Neuronal stem cell (in vitro differentiated cells): ENCODE measurements around the gene MKNK1.

ENCODE experiments used
- DNase-seq: peaks from one replicate; pipeline ENCODE4 v3.0.0-alpha.2; 2013; ENCODE audit warnings: low spot score
- H2AFZ ChIP-seq: one replicate; pipeline ENCODE4 v1.6.1; 2013; ENCODE audit warnings: mild to moderate bottlenecking, low read length, inconsistent platforms
- H2AK5ac ChIP-seq: 2 replicates; pipeline ENCODE4 v1.6.1; 2013; ENCODE audit warnings: low read depth, mild to moderate bottlenecking, inconsistent platforms, low read length, moderate library complexity, mixed read lengths
- H2BK120ac ChIP-seq: 2 replicates; pipeline ENCODE4 v1.6.1; 2013; ENCODE audit warnings: low read depth, mild to moderate bottlenecking, inconsistent platforms, low read length, moderate library complexity, mixed read lengths
- H2BK12ac ChIP-seq: one replicate; pipeline ENCODE4 v1.6.1; 2013; ENCODE audit warnings: low read length, inconsistent platforms
- H2BK15ac ChIP-seq: 2 replicates; pipeline ENCODE4 v1.6.1; 2013; ENCODE audit warnings: mild to moderate bottlenecking, low read length, inconsistent platforms, mixed read lengths
- H2BK5ac ChIP-seq: one replicate; pipeline ENCODE4 v1.6.1; 2013; ENCODE audit warnings: inconsistent platforms, mild to moderate bottlenecking, low read length, moderate library complexity
- H3K14ac ChIP-seq: one replicate; pipeline ENCODE4 v1.6.1; 2013; ENCODE audit warnings: low read length, inconsistent platforms
- H3K18ac ChIP-seq: 2 replicates; pipeline ENCODE4 v1.6.1; 2013; ENCODE audit warnings: low read length, inconsistent platforms
- H3K23ac ChIP-seq: 2 replicates; pipeline ENCODE4 v1.6.1; 2013; ENCODE audit warnings: low read depth, mild to moderate bottlenecking, mixed read lengths, low read length, inconsistent platforms; ENCODE audit not compliant: poor library complexity
- H3K27ac ChIP-seq: replicated peaks from 3 replicates; pipeline ENCODE4 v1.5.1; 2013; ENCODE audit warnings: low read length, inconsistent platforms
- H3K27me3 ChIP-seq, 3 experiments: 2 replicates each; pipeline ENCODE4 v1.6.1; 2013; ENCODE audit warnings: low read length in 3 of 3, mild to moderate bottlenecking in 2 of 3, inconsistent platforms in 1 of 3, low read depth in 1 of 3, mixed read lengths in 1 of 3, moderate library complexity in 1 of 3; ENCODE audit not compliant: control insufficient read depth in 3 of 3, insufficient read depth in 3 of 3
- H3K36me3 ChIP-seq, 2 donors: replicated peaks in 1 of 2; 2 replicates each; pipeline ENCODE4 v1.6.1; 2013; ENCODE audit warnings: low read length in 2 of 2; ENCODE audit not compliant: control insufficient read depth in 2 of 2, insufficient read depth in 2 of 2
- H3K4ac ChIP-seq: 2 replicates; pipeline ENCODE4 v1.6.1; 2013; ENCODE audit warnings: inconsistent platforms, mild to moderate bottlenecking, low read length, moderate library complexity
- H3K4me1 ChIP-seq, 2 donors: 1 replicate in 1 of 2; 2 replicates in 1 of 2; pipeline ENCODE4 v1.6.1; 2013; ENCODE audit warnings: low read length in 2 of 2, low read depth in 1 of 2; ENCODE audit not compliant: control insufficient read depth in 2 of 2, insufficient read depth in 1 of 2
- H3K4me2 ChIP-seq: one replicate; pipeline ENCODE4 v1.6.1; 2013; ENCODE audit warnings: mild to moderate bottlenecking, low read length, inconsistent platforms; ENCODE audit not compliant: insufficient read depth, poor library complexity, severe bottlenecking
- H3K4me3 ChIP-seq, 2 donors: 2 replicates each; pipeline ENCODE4 v1.5.1; 2013; ENCODE audit warnings: low read length in 2 of 2, mild to moderate bottlenecking in 2 of 2, inconsistent platforms in 1 of 2, moderate library complexity in 1 of 2
- H3K79me1 ChIP-seq: one replicate; pipeline ENCODE4 v1.6.1; 2013; ENCODE audit warnings: low read depth, mild to moderate bottlenecking, inconsistent platforms, low read length, moderate library complexity
- H3K9ac ChIP-seq: one replicate; pipeline ENCODE4 v1.6.1; 2013; ENCODE audit warnings: mild to moderate bottlenecking, low read depth, low read length, inconsistent platforms; ENCODE audit not compliant: poor library complexity
- H3K9me3 ChIP-seq, 2 donors: replicated peaks in 1 of 2; 2 replicates each; pipeline versions ENCODE3 to v1.6.1; 2013; ENCODE audit warnings: low read length in 2 of 2, mild to moderate bottlenecking in 2 of 2, inconsistent platforms in 1 of 2, low read depth in 1 of 2, mixed read lengths in 1 of 2, moderate library complexity in 1 of 2; ENCODE audit not compliant: control insufficient read depth in 2 of 2, insufficient read depth in 1 of 2
- H4K8ac ChIP-seq: one replicate; pipeline ENCODE4 v1.6.1; 2013; ENCODE audit warnings: low read depth, mild to moderate bottlenecking, inconsistent platforms, low read length, moderate library complexity
- H4K91ac ChIP-seq: one replicate; pipeline ENCODE4 v1.6.1; 2013; ENCODE audit warnings: low read length, low read depth, mild to moderate bottlenecking, inconsistent platforms; ENCODE audit not compliant: poor library complexity
- WGBS, 2 donors: extraction: QIAGEN DNeasy Blood & Tissue Kit; methylation state at CpG; one replicate each; pipeline ENCODE4 v1.1.7; 2013; ENCODE audit warnings: missing lambda C conversion rate in 2 of 2, mixed read lengths in 1 of 2; ENCODE audit not compliant: insufficient read length in 2 of 2, insufficient replicate concordance in 1 of 2; ENCODE audit errors: extremely low coverage in 2 of 2; 5-methylcytosine and 5-hydroxymethylcytosine counted together

Gene MKNK1

GRCh38 chr1:46517932-46518498 lies 86.1 kb downstream of the MKNK1 start:
- Histone ChIP-seq H2AFZ (no peak overlapping the region), H3K4me1 (peaks cover 8 to 48% of the 10 kb centered on the region in 2 donors), H3K27ac (no peak overlapping the region), H3K14ac (no peak overlapping the region), H3K4me2 (no peak overlapping the region), H3K27me3 (peaks cover 0 to 90% (median 18%) of the 10 kb centered on the region in 3 experiments), H2BK120ac (no peak overlapping the region), H4K91ac (no peak overlapping the region), H3K9ac (no peak overlapping the region), H3K4ac (no peak overlapping the region), H4K8ac (no peak overlapping the region), H2AK5ac (peak overlapping the region; percentile 48), H3K79me1 (no peaks in the 10 kb centered on the region), H3K9me3 (no peaks in the 10 kb centered on the region), H3K36me3 (no peaks in the 10 kb centered on the region), H2BK15ac (no peak overlapping the region), H2BK5ac (no peak overlapping the region), H3K23ac (no peak overlapping the region), H3K4me3 (no peak overlapping the region), H2BK12ac (no peak overlapping the region), H3K18ac (peak overlapping the region; percentile 23)
- 100% methylated on average over 1 of the region's 4 CpGs; no CpG with 5 or more reads in 1 of the 2 donors for WGBS, 2 donors
- no peak for DNase-seq

GRCh38 chr1:46517010-46517600 lies 87.0 kb downstream of the MKNK1 start:
- Histone ChIP-seq H3K36me3 (no peaks in the 10 kb centered on the region), H3K27me3 (peaks cover 0 to 90% (median 11%) of the 10 kb centered on the region in 3 experiments), H3K14ac (no peak overlapping the region), H3K9me3 (no peaks in the 10 kb centered on the region), H3K4me1 (peaks cover 8 to 40% of the 10 kb centered on the region in 2 donors), H2BK15ac (no peak overlapping the region), H2AK5ac (no peak overlapping the region), H2BK12ac (peak overlapping the region; percentile 12), H4K8ac (no peak overlapping the region), H3K18ac (peak overlapping the region; percentile 50), H3K4me3 (no peak overlapping the region), H3K27ac (no peak overlapping the region), H3K4me2 (peak overlapping the region; percentile 14), H3K79me1 (no peaks in the 10 kb centered on the region), H2AFZ (no peak overlapping the region), H2BK120ac (no peak overlapping the region), H3K9ac (no peak overlapping the region), H4K91ac (no peak overlapping the region), H3K23ac (no peak overlapping the region), H3K4ac (no peak overlapping the region), H2BK5ac (no peak overlapping the region)
- no CpG with 5 or more reads among the region's 10 CpGs for WGBS, 2 donors
- peak; percentile 54 for DNase-seq

- no peaks in the 10 kb centered on the region for H3K79me1 ChIP-seq
- H2BK12ac ChIP-seq, result no peak overlapping the region
- no peak overlapping the region for H4K91ac ChIP-seq
- H3K4me3 ChIP-seq, result no peak overlapping the region
- H3K4me2 ChIP-seq, result no peak overlapping the region
- no peaks in the 10 kb centered on the region for H3K36me3 ChIP-seq
- no peak overlapping the region for H3K23ac ChIP-seq
- WGBS, 2 donors, result no CpG with 5 or more reads among the region's 12 CpGs
- H3K4me1 ChIP-seq, result peaks cover 8 to 40% of the 10 kb centered on the region in 2 donors
- H3K18ac ChIP-seq, result peak overlapping the region; percentile 6
- no peak overlapping the region for H2AK5ac ChIP-seq
- no peak overlapping the region for H2BK5ac ChIP-seq
- no peak overlapping the region for H4K8ac ChIP-seq
- H3K27ac ChIP-seq, result no peak overlapping the region
- H2BK120ac ChIP-seq, result no peak overlapping the region
- peaks cover 0 to 90% (median 9%) of the 10 kb centered on the region in 3 experiments for H3K27me3 ChIP-seq
- H3K9me3 ChIP-seq, result no peaks in the 10 kb centered on the region
- H3K4ac ChIP-seq, result no peak overlapping the region
- no peak overlapping the region for H2AFZ ChIP-seq
- no peak overlapping the region for H3K9ac ChIP-seq
- H2BK15ac ChIP-seq, result no peak overlapping the region
- no peak for DNase-seq
- no peak overlapping the region for H3K14ac ChIP-seq
These were observed 87.7 kb downstream of the MKNK1 start for GRCh38 chr1:46516200-46516950.

- no peak overlapping the region for H2BK15ac ChIP-seq
- no peak overlapping the region for H3K4me3 ChIP-seq
- H2BK5ac ChIP-seq, result no peak overlapping the region
- H3K27me3 ChIP-seq, result peaks cover 0 to 93% (median 9%) of the 10 kb centered on the region in 3 experiments
- H3K4ac ChIP-seq, result no peak overlapping the region
- H3K4me1 ChIP-seq, result peaks cover 8 to 37% of the 10 kb centered on the region in 2 donors
- H3K9me3 ChIP-seq, result no peaks in the 10 kb centered on the region
- WGBS, 2 donors, result no CpG with 5 or more reads among the region's 6 CpGs
- H3K9ac ChIP-seq, result no peak overlapping the region
- no peak overlapping the region for H2BK120ac ChIP-seq
- DNase-seq, result no peak
- H4K91ac ChIP-seq, result no peak overlapping the region
- H3K18ac ChIP-seq, result no peak overlapping the region
- H3K4me2 ChIP-seq, result no peak overlapping the region
- no peak overlapping the region for H2BK12ac ChIP-seq
- H3K36me3 ChIP-seq, result no peaks in the 10 kb centered on the region
- H3K27ac ChIP-seq, result no peak overlapping the region
- no peak overlapping the region for H4K8ac ChIP-seq
- H2AK5ac ChIP-seq, result no peak overlapping the region
- no peaks in the 10 kb centered on the region for H3K79me1 ChIP-seq
- no peak overlapping the region for H2AFZ ChIP-seq
- H3K23ac ChIP-seq, result no peak overlapping the region
- no peak overlapping the region for H3K14ac ChIP-seq
These were observed 88.5 kb downstream of the MKNK1 start for GRCh38 chr1:46515576-46515975.
